Effector memory CD8-positive, alpha-beta T cell (primary cell): ENCODE results near the gene CDK18.

Experiments used
- ATAC-seq: fragments of 150-1000 bp; cut with Tn5 transposase; replicated peaks from 2 replicates; pipeline ENCODE4 v1.10.0; 2021; ENCODE audit warnings: mild to moderate bottlenecking, moderate library complexity
- DNase-seq, 3 experiments: peaks; one replicate each; pipeline ENCODE4 v3.0.0; 2021
- H3K27ac Mint-ChIP-seq, 2 donors: one replicate each; pipeline ENCODE4 v1.8.0; 2022; ENCODE audit warnings: mild to moderate bottlenecking in 2 of 2, mixed read lengths in 2 of 2, moderate library complexity in 2 of 2
- H3K27me3 Mint-ChIP-seq, 2 donors: one replicate each; pipeline ENCODE4 v1.8.0; 2022; ENCODE audit warnings: mixed read lengths in 2 of 2
- H3K36me3 Mint-ChIP-seq: one replicate; pipeline ENCODE4 v1.8.0; 2022; ENCODE audit warnings: mild to moderate bottlenecking, moderate library complexity, mixed read lengths; ENCODE audit not compliant: insufficient read depth
- H3K4me1 Mint-ChIP-seq, 2 donors: one replicate each; pipeline ENCODE4 v1.8.0; 2022; ENCODE audit warnings: low read depth in 2 of 2, mixed read lengths in 2 of 2
- H3K4me3 Mint-ChIP-seq, 2 donors: one replicate each; pipeline ENCODE4 v1.8.0; 2022; ENCODE audit warnings: mild to moderate bottlenecking in 2 of 2, mixed read lengths in 2 of 2, moderate library complexity in 2 of 2
- H3K9me3 Mint-ChIP-seq, 2 donors: one replicate each; pipeline ENCODE4 v1.8.0; 2022; ENCODE audit warnings: mixed read lengths in 2 of 2

Gene CDK18

DNA sequence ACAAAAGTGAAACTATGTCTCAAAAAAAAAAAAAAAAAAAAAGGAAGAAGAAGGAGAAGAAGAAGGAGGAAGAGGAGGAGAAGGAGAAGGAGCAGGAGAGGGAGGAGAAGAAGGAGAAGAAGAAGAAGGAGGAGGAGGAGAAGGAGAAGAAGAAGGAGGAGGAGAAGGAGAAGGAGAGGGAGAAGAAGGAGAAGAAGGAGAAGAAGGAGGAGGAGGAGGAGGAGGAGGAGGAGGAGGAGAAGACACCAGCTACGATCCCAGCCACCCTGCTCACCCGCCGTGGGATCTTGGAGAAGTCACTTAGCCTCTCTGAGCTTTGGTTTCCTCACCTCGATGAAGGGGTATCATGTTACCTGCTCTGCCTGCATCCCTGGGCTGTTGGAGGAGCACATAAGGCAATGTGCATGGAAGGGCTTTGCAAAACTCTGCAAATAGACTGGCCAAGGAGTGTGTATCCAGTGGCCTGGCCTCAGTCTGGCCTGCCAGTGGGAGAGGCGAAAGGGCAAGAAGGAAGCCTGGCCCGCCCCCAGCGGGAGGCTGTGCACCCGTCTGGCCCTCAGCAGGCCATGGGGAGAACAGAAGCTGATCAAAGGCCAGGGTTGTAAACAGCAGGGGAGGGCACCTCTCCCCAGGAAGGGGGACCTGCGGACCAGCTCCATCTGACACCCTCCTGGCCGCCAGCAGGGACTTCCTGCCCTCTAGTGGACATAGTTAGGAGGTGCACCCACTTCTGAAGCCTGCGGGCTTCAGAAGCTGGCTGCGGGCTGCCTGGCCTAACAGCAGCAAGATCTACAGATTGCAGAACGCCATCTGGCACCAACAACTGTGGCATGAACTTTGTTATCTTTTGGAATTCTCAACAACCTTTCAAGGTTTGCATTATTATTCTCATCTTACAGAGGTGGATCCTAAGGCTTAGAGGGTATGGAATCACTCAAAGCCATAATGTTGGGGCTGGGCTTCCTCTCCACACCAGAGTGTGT, 19.2 kb upstream of the CDK18 start:
- Mint-ChIP-seq H3K4me3 (no peak overlapping the region), H3K4me1 (peaks cover 44 to 51% of the 10 kb centered on the region in 2 donors), H3K27ac (no peak overlapping the region), H3K36me3 (peaks cover under 1% of the 10 kb centered on the region), H3K9me3 (no peaks in the 10 kb centered on the region), H3K27me3 (peaks cover 17 to 19% of the 10 kb centered on the region in 2 donors)
- DNase-seq (peak; percentile 67 to 76 (median 75)), ATAC-seq (peak; percentile 46)

- Mint-ChIP-seq H3K9me3 (no peaks in the 10 kb centered on the region), H3K27ac (no peak overlapping the region), H3K4me3 (no peak overlapping the region), H3K36me3 (no peaks in the 10 kb centered on the region), H3K27me3 (peaks cover 17 to 21% of the 10 kb centered on the region in 2 donors), H3K4me1 (peaks cover 36 to 42% of the 10 kb centered on the region in 2 donors)
- no peak for ATAC-seq
- DNase-seq, result no peak
Measured at GRCh38 chr1:205486258-205486657, 18.2 kb upstream of the CDK18 start.

DNA sequence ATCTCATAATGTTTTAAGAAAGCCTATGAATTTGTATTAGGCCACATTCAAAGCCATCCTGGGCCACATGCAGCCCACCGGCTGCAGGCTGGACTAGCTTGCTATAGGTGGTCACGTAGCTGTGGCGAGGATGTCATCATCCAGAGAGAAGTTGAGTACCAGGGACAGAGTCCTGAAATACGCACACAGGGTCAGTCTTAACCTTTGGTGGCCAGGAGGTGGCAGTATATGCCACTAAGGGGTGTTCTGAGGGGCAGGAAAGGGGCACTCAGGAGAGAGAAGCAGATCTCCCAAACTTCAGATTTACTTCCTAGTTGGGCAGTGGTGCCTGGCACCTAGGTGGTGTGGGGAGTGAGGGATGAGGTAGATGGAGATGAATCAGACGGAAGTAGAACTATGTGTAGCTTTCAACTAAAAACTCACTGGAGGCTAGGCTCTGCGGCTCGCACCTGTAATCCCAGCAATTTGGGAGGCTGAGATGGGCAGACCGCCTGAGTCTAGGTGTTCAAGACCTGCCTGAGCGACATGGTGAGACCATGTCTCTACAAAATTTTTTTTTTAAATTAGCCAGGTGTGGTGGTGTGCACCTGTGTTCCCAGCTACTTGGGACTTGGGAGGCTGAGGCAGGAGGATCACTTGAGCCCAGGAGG, 16.3 kb upstream of the CDK18 start:
- DNase-seq (peak; percentile 32 to 44 (median 37)), ATAC-seq (peak; percentile 57)
- Mint-ChIP-seq H3K4me1 (peaks cover 22 to 27% of the 10 kb centered on the region in 2 donors), H3K27ac (no peak overlapping the region), H3K4me3 (no peak overlapping the region), H3K36me3 (no peaks in the 10 kb centered on the region), H3K9me3 (no peaks in the 10 kb centered on the region), H3K27me3 (peaks cover 18 to 40% of the 10 kb centered on the region in 2 donors)

- Mint-ChIP-seq H3K27me3 (peaks cover 39 to 64% of the 10 kb centered on the region in 2 donors), H3K4me1 (peaks cover 2 to 3% of the 10 kb centered on the region in 2 donors), H3K36me3 (no peaks in the 10 kb centered on the region), H3K27ac (no peak overlapping the region), H3K4me3 (no peak overlapping the region), H3K9me3 (no peaks in the 10 kb centered on the region)
- no peak for DNase-seq
- ATAC-seq, result no peak
Measured at GRCh38 chr1:205491794-205492193, 12.7 kb upstream of the CDK18 start.

GRCh38 chr1:205492201-205492667, 12.2 kb upstream of the CDK18 start:
- peaks cover 2 to 3% of the 10 kb centered on the region in 2 donors for H3K4me1 Mint-ChIP-seq
- no peak overlapping the region for H3K4me3 Mint-ChIP-seq
- no peaks in the 10 kb centered on the region for H3K36me3 Mint-ChIP-seq
- peaks cover 37 to 64% of the 10 kb centered on the region in 2 donors for H3K27me3 Mint-ChIP-seq
- H3K27ac Mint-ChIP-seq, result no peak overlapping the region
- H3K9me3 Mint-ChIP-seq, result no peaks in the 10 kb centered on the region
- DNase-seq (no peak), ATAC-seq (no peak)

DNA sequence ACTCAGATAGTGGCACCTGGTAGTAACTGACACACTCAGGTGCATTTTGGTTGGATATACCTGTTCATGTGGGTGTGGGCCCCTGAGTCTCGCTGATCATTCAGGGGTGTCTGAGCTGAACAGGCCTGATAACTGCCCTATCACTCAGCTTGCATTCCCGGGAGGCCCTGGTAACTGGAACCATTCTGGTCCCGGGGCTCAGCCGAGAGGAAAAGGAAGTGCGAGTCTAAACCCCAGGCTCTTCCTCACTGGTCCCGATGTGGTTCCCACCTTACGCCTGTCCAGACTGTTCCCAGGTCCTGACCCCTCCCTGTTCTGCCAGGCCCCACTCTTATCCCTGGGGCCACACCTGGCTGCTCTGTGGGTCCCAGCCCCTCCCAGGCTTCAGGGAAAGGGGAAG, 11.7 kb upstream of the CDK18 start:
- Mint-ChIP-seq H3K36me3 (no peaks in the 10 kb centered on the region), H3K27me3 (peaks cover 36 to 63% of the 10 kb centered on the region in 2 donors), H3K9me3 (no peaks in the 10 kb centered on the region), H3K4me1 (peaks cover 2 to 3% of the 10 kb centered on the region in 2 donors), H3K27ac (no peak overlapping the region), H3K4me3 (no peak overlapping the region)
- DNase-seq (no peak), ATAC-seq (no peak)

DNA sequence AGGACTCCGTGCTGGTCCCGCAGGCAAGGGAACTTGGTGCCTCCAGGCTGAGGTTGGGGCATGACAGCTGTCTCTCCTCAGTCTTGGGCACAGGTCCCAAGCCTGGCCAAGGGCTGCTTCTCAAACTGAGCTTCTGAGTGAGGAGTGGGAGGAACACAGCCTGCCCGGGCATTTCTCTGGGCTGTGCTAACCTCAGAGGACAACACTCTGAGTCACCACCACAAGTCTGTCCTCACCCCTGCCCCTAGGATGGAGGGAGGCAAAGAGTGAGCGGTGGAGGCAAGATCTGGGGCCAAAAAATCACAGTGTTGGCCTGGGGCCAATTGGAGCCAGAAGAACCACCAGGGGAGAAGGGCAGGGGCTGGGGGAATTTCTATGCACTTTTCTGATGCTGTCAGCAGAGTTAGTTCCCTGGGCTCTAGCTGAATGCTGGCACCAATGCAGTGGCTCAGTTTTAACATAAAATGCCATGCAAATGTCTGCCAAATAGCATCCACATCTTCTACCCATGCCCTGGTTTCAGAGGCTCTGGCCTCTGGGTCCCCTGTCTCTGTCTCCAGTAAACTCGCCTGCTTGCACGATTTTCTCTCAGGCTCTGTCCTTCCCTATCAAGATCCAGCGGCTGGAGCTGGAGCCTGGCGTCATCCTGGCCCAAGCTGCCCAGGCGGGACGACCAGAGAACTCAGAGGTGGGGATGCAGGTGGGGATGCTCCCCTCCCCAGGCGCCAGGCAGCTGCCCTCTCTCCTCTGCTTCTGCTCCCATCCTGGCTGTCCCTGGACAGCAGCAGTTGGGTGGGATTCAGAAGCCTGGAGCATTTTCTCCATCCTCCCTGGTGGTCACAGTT, 11.0 kb upstream of the CDK18 start:
- Mint-ChIP-seq H3K36me3 (no peaks in the 10 kb centered on the region), H3K4me3 (no peak overlapping the region)
- peak; percentile 41 for ATAC-seq

GRCh38 chr1:205494115-205494514, 10.4 kb upstream of the CDK18 start:
- H3K9me3 Mint-ChIP-seq, result no peaks in the 10 kb centered on the region
- H3K36me3 Mint-ChIP-seq, result no peaks in the 10 kb centered on the region
- ATAC-seq (no peak), DNase-seq (no peak)
- H3K4me1 Mint-ChIP-seq, result no peaks in the 10 kb centered on the region
- peaks cover 30 to 54% of the 10 kb centered on the region in 2 donors for H3K27me3 Mint-ChIP-seq
- H3K4me3 Mint-ChIP-seq, result no peak overlapping the region
- H3K27ac Mint-ChIP-seq, result no peak overlapping the region

More for the DNA sequence above, 11.0 kb upstream of the CDK18 start:
- no peak for DNase-seq
- Mint-ChIP-seq H3K9me3 (no peaks in the 10 kb centered on the region), H3K27ac (no peak overlapping the region), H3K27me3 (peaks cover 30 to 56% of the 10 kb centered on the region in 2 donors), H3K4me1 (no peaks in the 10 kb centered on the region)

GRCh38 chr1:205495237-205495823, 9.1 kb upstream of the CDK18 start:
- DNase-seq (no peak), ATAC-seq (no peak)
- Mint-ChIP-seq H3K9me3 (no peaks in the 10 kb centered on the region), H3K4me1 (no peaks in the 10 kb centered on the region), H3K27me3 (peaks cover 25 to 45% of the 10 kb centered on the region in 2 donors), H3K36me3 (no peaks in the 10 kb centered on the region), H3K4me3 (no peak overlapping the region), H3K27ac (no peak overlapping the region)

- Mint-ChIP-seq H3K27ac (no peak overlapping the region), H3K27me3 (peaks cover 25 to 40% of the 10 kb centered on the region in 2 donors), H3K36me3 (no peaks in the 10 kb centered on the region), H3K4me3 (no peak overlapping the region), H3K4me1 (no peaks in the 10 kb centered on the region), H3K9me3 (no peaks in the 10 kb centered on the region)
- DNase-seq (no peak), ATAC-seq (no peak)
Measured at GRCh38 chr1:205496661-205497060, 7.8 kb upstream of the CDK18 start.

GRCh38 chr1:205497351-205497750, 7.1 kb upstream of the CDK18 start:
- no peaks in the 10 kb centered on the region for H3K4me1 Mint-ChIP-seq
- no peak overlapping the region for H3K4me3 Mint-ChIP-seq
- ATAC-seq (no peak), DNase-seq (no peak)
- H3K27ac Mint-ChIP-seq, result no peak overlapping the region
- H3K27me3 Mint-ChIP-seq, result peaks cover 25 to 33% of the 10 kb centered on the region in 2 donors
- no peaks in the 10 kb centered on the region for H3K36me3 Mint-ChIP-seq
- no peaks in the 10 kb centered on the region for H3K9me3 Mint-ChIP-seq

GRCh38 chr1:205499789-205500188, 4.7 kb upstream of the CDK18 start:
- Mint-ChIP-seq H3K27ac (no peak overlapping the region), H3K9me3 (no peaks in the 10 kb centered on the region), H3K36me3 (no peaks in the 10 kb centered on the region), H3K4me1 (peaks cover 5% of the 10 kb centered on the region in 2 donors), H3K4me3 (no peak overlapping the region), H3K27me3 (peaks cover 10 to 11% of the 10 kb centered on the region in 2 donors)
- no peak for DNase-seq
- no peak for ATAC-seq
